HepG2 (cell line): ENCODE results near the gene RCBTB1. TPM values are rescaled to one million over a fixed set of nuclear protein-coding genes. Genes with fewer than 3 reads are reported as not detected.

ENCODE experiments used
- ATAC-seq: fragments of 200-7000 bp; cut with Tn5 transposase; 3 replicates; pipeline ENCODE4 v1.9.1; 2020; ENCODE audit warnings: mild to moderate bottlenecking, moderate library complexity
- BruUV-seq: library from RNA; stranded (reverse); fragments of 400-500 nt; replicated peaks from 2 replicates; lab custom pipeline; 2021; lab: Mats Ljungman, UMichigan
- CTCF ChIA-PET: fragments of 300-600 bp; formaldehyde crosslinking; extraction: SDS; loops from one replicate; lab custom pipeline; 2021; ENCODE audit warnings: low total read pairs, inconsistent platforms, low intra/inter-chr PET ratio; lab: Yijun Ruan, JAX
- POLR2A ChIA-PET: fragments of 350-600 bp; sonication (Branson Sonifier 250); formaldehyde crosslinking; loops from one replicate; lab custom pipeline; 2020; ENCODE audit warnings: antibody characterized with exemption, inconsistent platforms; lab: Yijun Ruan, JAX
- DNase-seq: peaks from one replicate; pipeline ENCODE4 v3.0.0-alpha.2; 2015; ENCODE audit warnings: low spot score
- FAIRE-seq: peaks from 3 replicates; lab custom pipeline; 2011; peaks lifted over from hg19 to GRCh38; lab: Jason Lieb, UNC
- H2AFZ ChIP-seq: one replicate; pipeline ENCODE4 v1.6.1; 2011; ENCODE audit warnings: low read length, inconsistent platforms
- H3K27ac ChIP-seq: fragments of 300-600 bp; 3 replicates; pipeline ENCODE4 v1.8.0; 2011; ENCODE audit warnings: mixed run types, mild to moderate bottlenecking, mixed read lengths, low read length, inconsistent platforms; ENCODE audit not compliant: insufficient read depth; ENCODE audit errors: extremely low read length
- H3K27me3 ChIP-seq, 2 experiments: fragments of 200-600 bp in 1 of 2; 2 replicates in 1 of 2; 3 replicates in 1 of 2; pipeline versions ENCODE4 v1.6.0 to v1.8.0; 2011; ENCODE audit warnings: low read length in 2 of 2, mild to moderate bottlenecking in 2 of 2, moderate library complexity in 2 of 2, inconsistent platforms in 1 of 2; ENCODE audit not compliant: insufficient read depth in 2 of 2, control insufficient read depth in 1 of 2
- H3K36me3 ChIP-seq, 2 experiments: fragments of 200-600 bp in 1 of 2; replicated peaks in 1 of 2; 2 replicates in 1 of 2; 3 replicates in 1 of 2; pipeline versions ENCODE4 v1.5.1 to v1.8.0; 2011; ENCODE audit warnings: low read length in 2 of 2, inconsistent platforms in 1 of 2; ENCODE audit not compliant: insufficient read depth in 2 of 2, control insufficient read depth in 1 of 2
- H3K4me1 ChIP-seq: 2 replicates; pipeline ENCODE4 v1.5.1; 2012; ENCODE audit warnings: low read length, inconsistent platforms; ENCODE audit not compliant: insufficient read depth
- H3K4me2 ChIP-seq: 2 replicates; pipeline ENCODE4 v1.6.0; 2011; ENCODE audit warnings: low read depth, low read length, inconsistent platforms
- H3K4me3 ChIP-seq, 3 experiments: fragments of 200-600 bp in 1 of 3; sonication (generic), shearing (Covaris generic) in 1 of 3; replicated peaks in 1 of 3; 2 replicates each; pipeline ENCODE4 v1.5.1; 2011 to 2016; ENCODE audit warnings: low read length in 3 of 3, inconsistent platforms in 2 of 3, low read depth in 2 of 3, mild to moderate bottlenecking in 2 of 3, control low read depth in 1 of 3, mixed read lengths in 1 of 3; ENCODE audit not compliant: insufficient read depth in 1 of 3
- H3K79me2 ChIP-seq: one replicate; pipeline ENCODE4 v1.6.1; 2011; ENCODE audit warnings: low read length, inconsistent platforms; ENCODE audit not compliant: insufficient read depth
- H3K9ac ChIP-seq: 2 replicates; pipeline ENCODE4 v1.6.0; 2011; ENCODE audit warnings: mild to moderate bottlenecking, low read depth, low read length, inconsistent platforms; ENCODE audit not compliant: insufficient read depth
- H3K9me3 ChIP-seq: 2 replicates; pipeline ENCODE4 v1.5.1; 2012; ENCODE audit warnings: mild to moderate bottlenecking, low read length
- H4K20me1 ChIP-seq: 2 replicates; pipeline ENCODE4 v1.6.0; 2011; ENCODE audit warnings: inconsistent platforms, mild to moderate bottlenecking, low read length, moderate library complexity; ENCODE audit not compliant: insufficient read depth
- ATF7 ChIP-seq, 2 experiments: fragments of 450-650 bp in 1 of 2; sonication (generic) in 1 of 2; formaldehyde crosslinking in 1 of 2; IDR thresholded peaks; 2 replicates each; pipeline versions ENCODE4 v1.4.0 to v1.6.1; 2016 to 2020; ENCODE audit warnings: antibody characterized with exemption in 1 of 2, mild to moderate bottlenecking in 1 of 2, missing genetic modification reagents in 1 of 2
- FOXA3 ChIP-seq: IDR thresholded peaks from 2 replicates; pipeline ENCODE4 v1.6.1; 2016; ENCODE audit warnings: missing genetic modification reagents, missing compliant biosample characterization
- IRF1 ChIP-seq: sonication (generic); formaldehyde crosslinking; IDR thresholded peaks from 2 replicates; pipeline ENCODE4 v1.4.0; 2020; ENCODE audit warnings: low read depth, mild to moderate bottlenecking, missing genetic modification reagents
- KLF15 ChIP-seq: sonication (generic); formaldehyde crosslinking; IDR thresholded peaks from 2 replicates; pipeline ENCODE4 v1.8.1; 2023; ENCODE audit warnings: borderline replicate concordance, mild to moderate bottlenecking, inconsistent platforms, missing genetic modification reagents, mixed read lengths
- PAX8 ChIP-seq: sonication (generic); formaldehyde crosslinking; IDR thresholded peaks from 2 replicates; pipeline ENCODE4 v1.8.0; 2022; ENCODE audit warnings: mild to moderate bottlenecking, missing genetic modification reagents, borderline replicate concordance
- POGK ChIP-seq: sonication (generic); formaldehyde crosslinking; conservative IDR thresholded peaks from 2 replicates; pipeline ENCODE4 v1.8.0; 2022; ENCODE audit warnings: mild to moderate bottlenecking, moderate library complexity, missing genetic modification reagents
- TBX2 ChIP-seq: sonication (generic); formaldehyde crosslinking; IDR thresholded peaks from 2 replicates; pipeline ENCODE4 v1.5.0; 2020; ENCODE audit warnings: missing genetic modification reagents, mild to moderate bottlenecking, borderline replicate concordance
- ZFP62 ChIP-seq: sonication (generic); formaldehyde crosslinking; IDR thresholded peaks from 2 replicates; pipeline ENCODE4 v1.4.0; 2020; ENCODE audit warnings: missing genetic modification reagents
- ZNF275 ChIP-seq: sonication (generic); formaldehyde crosslinking; IDR thresholded peaks from 2 replicates; pipeline ENCODE4 v1.8.0; 2022; ENCODE audit warnings: missing genetic modification reagents, mild to moderate bottlenecking, inconsistent platforms, borderline replicate concordance
- ZNF296 ChIP-seq: sonication (generic); formaldehyde crosslinking; conservative IDR thresholded peaks from 2 replicates; pipeline ENCODE4 v1.5.0; 2020; ENCODE audit warnings: mild to moderate bottlenecking, missing genetic modification reagents
- ZNF350 ChIP-seq: sonication (generic); formaldehyde crosslinking; IDR thresholded peaks from 2 replicates; pipeline ENCODE4 v1.4.0; 2020; ENCODE audit warnings: mild to moderate bottlenecking, low read depth, missing genetic modification reagents, borderline replicate concordance
- ZNF547 ChIP-seq: sonication (generic); formaldehyde crosslinking; IDR thresholded peaks from 2 replicates; pipeline ENCODE4 v1.5.1; 2020; ENCODE audit warnings: mild to moderate bottlenecking, missing genetic modification reagents
- ZNF557 ChIP-seq: sonication (generic); formaldehyde crosslinking; IDR thresholded peaks from 2 replicates; pipeline ENCODE4 v1.4.0; 2020; ENCODE audit warnings: missing genetic modification reagents
- ZNF891 ChIP-seq: sonication (generic); formaldehyde crosslinking; IDR thresholded peaks from 2 replicates; pipeline ENCODE4 v1.5.0; 2020; ENCODE audit warnings: mild to moderate bottlenecking, missing genetic modification reagents
- WGBS: methylation state at CpG from one replicate; pipeline ENCODE4 v1.1.6; 2017; ENCODE audit warnings: low lambda C conversion rate; 5-methylcytosine and 5-hydroxymethylcytosine counted together
- in situ Hi-C: cut with HindIII; loops from 2 replicates; pipeline ENCODE4 v1.10.0; 2017; ENCODE audit warnings: low pct_unique_long_range_greater_than_20kb; ENCODE audit not compliant: extremely low pct_ligation_motif_present
- intact Hi-C: fragments of 100-400 bp; cut with micrococcal nuclease; formaldehyde crosslinking; loops from one replicate; pipeline ENCODE4 v1.10.0; 2022; ENCODE audit not compliant: unreplicated experiment
- polyA plus RNA-seq, 8 experiments: library from polyadenylated mRNA; depleted of rRNA in 3 of 8; stranded (reverse) in 7 of 8; unstranded in 1 of 8; fragments of >200 nt; fragmentation: Illumina TruSeq in 4 of 8; extraction: Trizol in 4 of 8; gene quantifications; 2 replicates each; pipeline versions ENCODE4 v1.2.1 to v1.2.3, GENCODE V29; 2011 to 2016; ENCODE audit warnings: low read depth in 4 of 8, missing spikeins in 1 of 8, mixed read lengths in 1 of 8; ENCODE audit not compliant: insufficient read depth in 1 of 8
- total RNA-seq, 5 experiments: library from RNA; depleted of rRNA; stranded (reverse); fragments of >200 nt; fragmentation: Illumina TruSeq; extraction: Trizol; gene quantifications; 2 replicates each; pipeline ENCODE4 v1.2.3, GENCODE V29; 2016; ENCODE audit warnings: low read depth in 1 of 5

The RCBTB1 gene
- total and polyA plus RNA-seq, 2 of the 13 experiments (the other 11 are each of a cell fraction or from before 2014, with no cell fraction given): 13.4 to 21.6 TPM

- DNase-seq (no peak), FAIRE-seq (no peak), ATAC-seq (no peak)
- intact Hi-C loops: no loop called here
- Histone ChIP-seq H3K4me2 (no peak overlapping the region), H3K9me3 (no peaks in the 10 kb centered on the region), H2AFZ (no peak overlapping the region), H3K4me1 (peaks cover 6% of the 10 kb centered on the region), H3K27me3 (no peaks in the 10 kb centered on the region; a peak in 1 of 5 replicates), H3K79me2 (no peaks in the 10 kb centered on the region), H3K4me3 (no peak overlapping the region), H3K27ac (no peak overlapping the region), H3K9ac (no peak overlapping the region), H4K20me1 (no peaks in the 10 kb centered on the region), H3K36me3 (peaks cover 17 to 45% of the 10 kb centered on the region in 2 experiments; a peak in 4 of 5 replicates)
- POLR2A ChIA-PET: no interaction called here
- in situ Hi-C loops: no loop called here
- 98% methylated on average over 10 of the region's 10 CpGs for WGBS
- no TSS peak for BruUV-seq
- CTCF ChIA-PET: no interaction called here
- no peak for TF ChIP-seq PAX8 (CRISPR knock-in tag)
- no peak for TF ChIP-seq ZFP62 (CRISPR knock-in tag)
- TF ChIP-seq ZNF557: no peak
- TF ChIP-seq POGK (CRISPR knock-in tag): no peak
- TF ChIP-seq KLF15 (CRISPR knock-in tag): no peak
- no peak for TF ChIP-seq FOXA3 (CRISPR knock-in tag)
- TF ChIP-seq ZNF296: no peak
- no peak for TF ChIP-seq ZNF350 (CRISPR knock-in tag)
- no peak for TF ChIP-seq ZNF275
- no peak for TF ChIP-seq TBX2
- TF ChIP-seq ATF7 (IDR thresholded peaks at IDR 0.05): no peak
- no peak for TF ChIP-seq ATF7 (CRISPR knock-in tag; IDR thresholded peaks at IDR 0.05)
- no peak for TF ChIP-seq ZNF891
- TF ChIP-seq IRF1 (CRISPR knock-in tag): no peak
- no peak for TF ChIP-seq ZNF547 (CRISPR knock-in tag)
Observed at GRCh38 chr13:49550942-49551644, 34.3 kb downstream of the RCBTB1 start.
